ENCODE measurements around the gene HCN2.

Gene HCN2

DNA sequence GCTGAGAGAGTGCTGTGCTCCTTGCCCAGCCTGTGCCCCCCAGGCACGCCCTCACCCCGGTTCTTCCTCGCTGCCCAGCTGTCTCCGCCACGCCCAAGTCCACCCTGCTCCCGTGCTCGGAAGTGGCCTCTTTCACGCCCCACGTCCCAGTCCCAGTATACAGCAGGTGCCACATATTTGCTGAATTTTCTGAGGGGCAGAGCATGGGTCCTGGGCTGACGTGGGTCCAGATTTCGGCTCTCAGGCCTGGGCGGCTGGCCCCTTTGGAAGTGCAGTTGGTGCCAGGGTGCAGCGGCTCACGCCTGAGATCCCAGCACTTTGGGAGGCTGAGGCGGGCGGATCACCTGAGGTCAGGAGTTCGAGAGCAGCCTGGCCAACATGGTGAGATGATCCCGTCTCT is 3.4 kb downstream of the HCN2 start:
- H3K4me3 ChIP-seq (replicated peaks in 1 of 2; ENCODE audit: low read depth in 2 of 2, low read length in 2 of 2): no peak overlapping the region
- TF ChIP-seq, protein P1, sequence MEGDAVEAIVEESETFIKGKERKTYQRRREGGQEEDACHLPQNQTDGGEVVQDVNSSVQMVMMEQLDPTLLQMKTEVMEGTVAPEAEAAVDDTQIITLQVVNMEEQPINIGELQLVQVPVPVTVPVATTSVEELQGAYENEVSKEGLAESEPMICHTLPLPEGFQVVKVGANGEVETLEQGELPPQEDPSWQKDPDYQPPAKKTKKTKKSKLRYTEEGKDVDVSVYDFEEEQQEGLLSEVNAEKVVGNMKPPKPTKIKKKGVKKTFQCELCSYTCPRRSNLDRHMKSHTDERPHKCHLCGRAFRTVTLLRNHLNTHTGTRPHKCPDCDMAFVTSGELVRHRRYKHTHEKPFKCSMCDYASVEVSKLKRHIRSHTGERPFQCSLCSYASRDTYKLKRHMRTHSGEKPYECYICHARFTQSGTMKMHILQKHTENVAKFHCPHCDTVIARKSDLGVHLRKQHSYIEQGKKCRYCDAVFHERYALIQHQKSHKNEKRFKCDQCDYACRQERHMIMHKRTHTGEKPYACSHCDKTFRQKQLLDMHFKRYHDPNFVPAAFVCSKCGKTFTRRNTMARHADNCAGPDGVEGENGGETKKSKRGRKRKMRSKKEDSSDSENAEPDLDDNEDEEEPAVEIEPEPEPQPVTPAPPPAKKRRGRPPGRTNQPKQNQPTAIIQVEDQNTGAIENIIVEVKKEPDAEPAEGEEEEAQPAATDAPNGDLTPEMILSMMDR (IDR thresholded peaks at IDR 0.05; ENCODE audit: low read depth, low read length): no peak
- no peak for DNase-seq (ENCODE audit: low read depth in 2 of 2)

DNA sequence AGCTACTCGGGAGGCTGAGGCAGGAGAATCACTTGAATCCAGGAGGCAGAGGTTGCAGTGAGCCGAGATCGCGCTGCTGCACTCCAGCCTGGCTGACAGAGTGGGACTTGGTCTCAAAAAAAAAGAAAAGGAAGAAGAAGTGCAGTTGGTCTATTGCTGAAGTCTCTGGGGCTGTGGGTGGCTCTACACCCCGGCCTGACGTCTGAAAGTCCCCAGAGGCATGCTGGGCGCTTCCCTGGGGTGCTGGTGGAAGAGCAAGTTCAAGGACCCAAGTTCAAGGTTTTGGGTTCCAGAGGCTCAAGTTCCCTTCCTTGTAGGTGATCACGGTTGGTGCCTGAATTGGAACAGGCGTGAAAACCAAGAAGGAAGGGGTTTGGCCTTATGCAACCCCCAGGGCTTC is 3.8 kb downstream of the HCN2 start:
- DNase-seq (ENCODE audit: low read depth in 2 of 2): no peak
- TF ChIP-seq, protein P1 (IDR thresholded peaks at IDR 0.05; ENCODE audit: low read depth, low read length): no peak

DNA sequence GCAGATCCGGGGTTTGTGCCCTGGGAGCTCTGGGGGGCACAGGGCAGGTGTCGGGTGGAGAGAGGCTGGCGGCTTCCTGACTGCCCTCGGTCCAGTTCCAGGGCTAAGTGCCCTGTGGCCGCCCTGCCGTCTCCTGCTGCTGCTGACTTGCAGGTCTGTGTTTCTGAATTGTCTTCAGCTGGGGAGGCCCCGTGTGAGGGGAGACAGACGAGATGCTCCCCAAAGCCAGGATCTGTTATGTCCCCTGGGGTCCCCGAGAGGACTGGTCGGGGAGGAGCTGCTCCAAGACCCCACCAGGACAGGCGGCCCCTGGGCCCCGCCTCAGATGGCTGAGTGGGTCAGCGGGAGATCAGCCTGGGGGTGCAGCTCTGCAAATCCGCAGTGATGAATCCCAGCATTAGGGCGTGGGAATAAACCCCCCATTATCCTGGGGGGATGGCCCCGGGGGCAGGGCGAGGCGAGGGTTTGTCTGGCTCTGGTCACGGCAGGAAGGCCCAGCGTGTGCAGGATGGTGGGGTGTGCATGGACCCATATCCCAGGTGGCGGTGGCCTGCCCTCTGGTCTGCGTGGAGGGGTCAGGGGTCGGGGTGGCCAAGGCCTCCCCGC is 4.7 kb downstream of the HCN2 start:
- TF ChIP-seq, protein P1 (IDR thresholded peaks at IDR 0.05; ENCODE audit: low read depth, low read length): no peak
- no peak overlapping the region for H3K4me3 ChIP-seq (replicated peaks in 1 of 2; ENCODE audit: low read depth in 2 of 2, low read length in 2 of 2)

More for the DNA sequence above, 3.8 kb downstream of the HCN2 start:
- H3K4me3 ChIP-seq (replicated peaks in 1 of 2; ENCODE audit: low read depth in 2 of 2, low read length in 2 of 2): no peak overlapping the region

DNA sequence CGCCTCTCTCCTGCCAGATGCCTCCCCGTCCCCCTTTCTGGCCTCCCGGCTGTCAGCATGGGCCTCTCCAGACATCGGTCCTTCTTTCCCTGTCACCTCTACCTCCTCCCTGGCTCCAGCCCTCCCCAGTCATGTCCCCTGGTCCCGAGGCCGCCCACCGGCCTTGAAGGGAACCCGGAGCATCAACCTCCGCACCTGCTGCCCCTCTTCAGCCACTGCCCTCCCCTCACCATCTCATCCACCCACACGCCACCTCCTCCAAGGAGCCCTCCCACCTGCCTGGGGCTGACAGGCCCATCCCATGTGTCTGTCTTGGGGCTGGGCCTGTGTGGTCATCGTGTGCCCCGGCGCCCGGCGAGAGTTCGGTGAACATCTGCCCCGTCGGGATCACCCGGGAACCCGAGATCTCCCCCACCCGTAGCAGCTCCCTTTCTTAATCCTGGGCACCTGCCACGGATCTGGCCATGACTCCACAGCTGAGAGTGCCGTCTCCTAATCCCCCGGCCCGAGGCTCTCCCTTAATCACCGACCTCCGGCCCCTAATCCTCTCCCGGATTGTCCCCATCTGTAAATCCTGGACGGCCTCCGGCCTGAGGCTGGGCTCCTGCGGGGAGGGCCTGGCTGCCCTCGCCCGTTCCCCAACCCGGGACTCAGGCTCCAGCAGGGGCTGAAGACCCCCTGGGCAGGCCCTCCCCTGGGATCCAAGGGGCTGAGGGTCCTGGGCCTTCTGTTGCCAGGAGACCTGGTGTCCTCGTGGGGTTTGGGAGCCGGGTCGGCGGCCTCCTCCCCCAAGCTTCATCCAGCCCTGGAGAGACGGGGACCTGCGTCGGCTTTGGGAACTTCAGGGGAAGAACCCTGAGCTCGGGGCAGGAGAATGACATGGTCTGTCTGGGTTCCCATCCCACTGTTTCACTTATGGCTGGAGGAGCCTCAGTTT is 5.9 kb downstream of the HCN2 start:
- no peak overlapping the region for H3K4me3 ChIP-seq (replicated peaks in 1 of 2; ENCODE audit: low read depth in 2 of 2, low read length in 2 of 2)
- TF ChIP-seq, protein P1 (IDR thresholded peaks at IDR 0.05; ENCODE audit: low read depth, low read length): no peak
- DNase-seq (ENCODE audit: low read depth in 2 of 2): no peak

More for the DNA sequence above, 4.7 kb downstream of the HCN2 start:
- no peak for DNase-seq (ENCODE audit: low read depth in 2 of 2)

DNA sequence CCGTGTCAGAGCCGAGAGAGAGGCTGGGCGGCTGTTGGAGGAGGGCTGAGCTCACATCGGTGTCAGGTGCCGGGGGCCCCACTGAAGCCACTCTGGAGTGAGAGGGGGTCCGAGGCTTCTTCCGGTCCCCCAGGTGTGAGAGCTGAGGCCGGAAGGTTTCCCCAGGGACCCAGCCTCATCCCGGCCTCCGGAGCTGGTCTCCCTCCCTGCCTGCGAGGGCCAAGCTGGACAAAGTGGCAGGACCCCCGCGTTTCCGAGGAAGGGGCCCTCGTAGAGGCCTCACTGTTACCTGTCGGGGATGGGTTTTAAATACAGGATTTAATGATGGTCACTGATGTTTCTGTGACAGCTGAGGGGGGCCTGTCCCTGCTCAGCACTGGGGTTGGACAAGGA is 6.6 kb downstream of the HCN2 start:
- H3K4me3 ChIP-seq (replicated peaks in 1 of 2; ENCODE audit: low read depth in 2 of 2, low read length in 2 of 2): no peak overlapping the region
- TF ChIP-seq, protein P1 (IDR thresholded peaks at IDR 0.05; ENCODE audit: low read depth, low read length): no peak
- DNase-seq (ENCODE audit: low read depth in 2 of 2): no peak

DNA sequence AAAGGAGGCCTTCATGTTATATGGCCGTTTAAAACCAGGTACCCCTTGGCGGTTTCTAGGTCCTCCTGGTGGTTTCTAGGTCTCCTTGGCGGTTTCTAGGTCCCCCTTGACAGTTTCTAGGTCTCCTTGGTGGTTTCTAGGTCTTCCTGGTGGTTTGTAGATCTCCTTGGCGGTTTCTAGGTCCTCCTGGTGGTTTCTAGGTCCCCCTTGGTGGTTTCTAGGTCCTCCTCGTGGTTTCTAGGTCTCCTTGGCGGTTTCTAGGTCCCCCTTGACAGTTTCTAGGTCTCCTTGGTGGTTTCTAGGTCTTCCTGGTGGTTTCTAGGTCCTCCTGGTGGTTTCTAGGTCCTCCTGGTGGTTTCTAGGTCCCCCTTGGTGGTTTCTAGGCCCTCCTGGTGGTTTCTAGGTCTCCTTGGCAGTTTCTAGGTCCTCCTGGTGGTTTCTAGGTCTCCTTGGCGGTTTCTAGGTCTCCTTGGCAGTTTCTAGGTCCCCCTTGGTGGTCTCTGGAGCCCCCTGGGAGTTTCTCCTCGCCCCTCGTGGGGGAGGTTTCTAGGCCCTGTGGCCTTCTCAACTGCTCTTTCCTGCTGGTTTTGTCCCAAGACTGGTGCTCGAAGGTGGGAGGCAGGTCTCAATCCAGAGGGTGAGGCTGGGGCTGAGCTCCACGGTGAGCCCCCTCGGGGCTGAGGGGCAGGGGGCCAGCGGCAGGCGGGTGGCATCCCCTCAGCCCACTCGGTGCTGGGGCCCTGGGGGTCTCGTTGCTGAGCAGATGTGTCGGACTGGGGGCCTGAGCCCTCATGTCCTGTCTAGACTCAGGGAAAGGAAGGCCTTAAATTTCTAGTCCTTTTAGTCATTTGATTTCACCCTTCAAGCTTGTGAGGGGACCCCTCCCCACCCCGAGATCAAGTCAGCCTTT is 8.0 kb downstream of the HCN2 start:
- DNase-seq (ENCODE audit: low read depth in 2 of 2): no peak
- no peak overlapping the region for H3K4me3 ChIP-seq (replicated peaks in 1 of 2; ENCODE audit: low read depth in 2 of 2, low read length in 2 of 2)
- TF ChIP-seq, protein P1 (IDR thresholded peaks at IDR 0.05; ENCODE audit: low read depth, low read length): no peak
